HCT116 (cell line): ENCODE data around the gene KLHL17. TPM values are rescaled to one million over a fixed set of nuclear protein-coding genes. Genes with fewer than 3 reads are reported as not detected.
"Not testable (repeated sequence)": the region's sequence is repeated elsewhere in the genome, so short reads cannot be mapped to it uniquely, and the experiment has no call there.

Experiments used
- ATAC-seq: fragments of 200-7000 bp; cut with Tn5 transposase; 2 replicates; pipeline ENCODE4 v1.9.1; 2020; ENCODE audit warnings: mild to moderate bottlenecking, moderate library complexity
- BruUV-seq: library from RNA; stranded (reverse); fragments of 400-500 nt; replicated peaks from 2 replicates; lab custom pipeline; 2021; lab: Mats Ljungman, UMichigan
- CTCF ChIA-PET: fragments of 300-600 bp; sonication (Branson Sonifier 250); formaldehyde crosslinking; loops from one replicate; lab custom pipeline; 2021; ENCODE audit warnings: antibody characterized with exemption; lab: Charles Lee
- POLR2A ChIA-PET: fragments of 300-600, 350-600 bp; sonication (Branson Sonifier 250); formaldehyde crosslinking; loops from one replicate; lab custom pipeline; 2021; ENCODE audit warnings: antibody characterized with exemption; lab: Charles Lee
- RAD21 ChIA-PET, 2 experiments: fragments of 300-600 bp; sonication (Branson Sonifier 250); formaldehyde crosslinking; loops; one replicate each; lab custom pipeline; 2023; ENCODE audit warnings: low total read pairs in 2 of 2; ENCODE audit not compliant: uncharacterized antibody in 2 of 2, unreplicated experiment in 2 of 2, low non-redundant PET in 1 of 2; lab: Charles Lee
- DNase-seq: peaks from one replicate; pipeline ENCODE4 v3.0.0-alpha.2; 2010; ENCODE audit warnings: low read depth, low spot score
- H2AFZ ChIP-seq: fragments of 200-600 bp; shearing (Covaris generic), sonication (generic); 2 replicates; pipeline ENCODE4 v1.6.1; 2017; ENCODE audit warnings: low read depth, mixed run types, mixed read lengths, antibody characterized with exemption, low read length; ENCODE audit not compliant: poor library complexity, severe bottlenecking
- H3K27ac ChIP-seq: 2 replicates; pipeline ENCODE4 v1.5.1; 2012; ENCODE audit warnings: low read depth, low read length
- H3K27me3 ChIP-seq: fragments of 200-600 bp; sonication (generic); 2 replicates; pipeline ENCODE4 v1.6.1; 2016; ENCODE audit warnings: mixed run types, low read length, mixed read lengths; ENCODE audit not compliant: insufficient read depth
- H3K36me3 ChIP-seq, 2 experiments: fragments of 200-500 bp in 1 of 2; fragments of 200-600 bp in 1 of 2; sonication (Bioruptor generic) in 1 of 2; sonication (generic) in 1 of 2; 2 replicates each; pipeline versions ENCODE4 v1.5.1 to v1.6.1; 2014 to 2016; ENCODE audit warnings: low read length in 2 of 2, inconsistent platforms in 1 of 2, mixed read lengths in 1 of 2, mixed run types in 1 of 2; ENCODE audit not compliant: insufficient read depth in 2 of 2, control insufficient read depth in 1 of 2
- H3K4me1 ChIP-seq, 2 experiments: fragments of 200-600 bp in 1 of 2; sonication (generic) in 1 of 2; 2 replicates each; pipeline versions ENCODE4 v1.5.1 to v1.6.1; 2012 to 2017; ENCODE audit warnings: low read length in 2 of 2, inconsistent platforms in 1 of 2, mild to moderate bottlenecking in 1 of 2, mixed read lengths in 1 of 2, mixed run types in 1 of 2, moderate library complexity in 1 of 2; ENCODE audit not compliant: insufficient read depth in 2 of 2, control insufficient read depth in 1 of 2
- H3K4me2 ChIP-seq: fragments of 200-600 bp; sonication (generic); 2 replicates; pipeline ENCODE4 v1.6.1; 2017; ENCODE audit warnings: mixed run types, low read length, mixed read lengths
- H3K4me3 ChIP-seq, 2 experiments: fragments of 200-600 bp in 1 of 2; sonication (generic) in 1 of 2; replicated peaks in 1 of 2; 2 replicates each; pipeline ENCODE4 v1.5.1; 2011 to 2016; ENCODE audit warnings: low read length in 2 of 2, control low read depth in 1 of 2, low read depth in 1 of 2, mild to moderate bottlenecking in 1 of 2, mixed read lengths in 1 of 2, mixed run types in 1 of 2
- H3K79me2 ChIP-seq: fragments of 200-600 bp; sonication (generic); 2 replicates; pipeline ENCODE4 v1.6.1; 2017; ENCODE audit warnings: mild to moderate bottlenecking, mixed run types, low read length, moderate library complexity, mixed read lengths; ENCODE audit not compliant: insufficient read depth
- H3K9ac ChIP-seq: fragments of 200-600 bp; sonication (generic); 2 replicates; pipeline ENCODE4 v1.6.1; 2016; ENCODE audit warnings: low read length, mixed read lengths
- H3K9me2 ChIP-seq: fragments of 200-600 bp; sonication (generic), shearing (Covaris generic); 2 replicates; pipeline ENCODE4 v1.6.1; 2017; ENCODE audit warnings: mixed run types, mild to moderate bottlenecking, moderate library complexity; ENCODE audit not compliant: insufficient read depth
- H3K9me3 ChIP-seq, 2 experiments: fragments of 200-500 bp in 1 of 2; fragments of 200-600 bp in 1 of 2; sonication (Bioruptor generic) in 1 of 2; sonication (generic) in 1 of 2; 2 replicates each; pipeline ENCODE4 v1.6.1; 2014 to 2017; ENCODE audit warnings: low read length in 2 of 2, mixed read lengths in 2 of 2, inconsistent platforms in 1 of 2, low read depth in 1 of 2, mild to moderate bottlenecking in 1 of 2, mixed run types in 1 of 2, moderate library complexity in 1 of 2; ENCODE audit not compliant: control insufficient read depth in 1 of 2, insufficient read depth in 1 of 2
- H4K20me1 ChIP-seq: fragments of 200-600 bp; sonication (generic), shearing (Covaris generic); 2 replicates; pipeline ENCODE4 v1.6.1; 2017; ENCODE audit warnings: mixed run types, mild to moderate bottlenecking, moderate library complexity; ENCODE audit not compliant: insufficient read depth
- ATF3 ChIP-seq: IDR thresholded peaks from 2 replicates; pipeline ENCODE4 v1.6.1; 2012
- CTCF ChIP-seq, 3 experiments: fragments of 200-600 bp in 1 of 3; sonication (generic) in 1 of 3; IDR thresholded peaks in 2 of 3; conservative IDR thresholded peaks in 1 of 3; 2 replicates each; pipeline ENCODE4 v1.5.1; 2012 to 2017; ENCODE audit warnings: low read depth in 2 of 3, low read length in 2 of 3, antibody characterized with exemption in 1 of 3, borderline replicate concordance in 1 of 3, control low read depth in 1 of 3, mild to moderate bottlenecking in 1 of 3, mixed read lengths in 1 of 3, mixed run types in 1 of 3, moderate library complexity in 1 of 3; ENCODE audit not compliant: insufficient read depth in 1 of 3
- POLR2AphosphoS5 ChIP-seq: IDR thresholded peaks from 2 replicates; pipeline ENCODE4 v1.6.1; 2011; ENCODE audit warnings: mild to moderate bottlenecking, low read depth, low read length, moderate library complexity
- RAD21 ChIP-seq: IDR thresholded peaks from 2 replicates; pipeline ENCODE4 v1.6.1; 2012; ENCODE audit warnings: low read depth, mild to moderate bottlenecking
- SIN3A ChIP-seq: IDR thresholded peaks from 2 replicates; pipeline ENCODE4 v1.6.1; 2012; ENCODE audit warnings: low read depth
- TCF7L2 ChIP-seq: IDR thresholded peaks from 2 replicates; pipeline ENCODE4 v1.7.0; 2011; ENCODE audit warnings: borderline replicate concordance, inconsistent platforms; ENCODE audit not compliant: insufficient read depth, insufficient read length; ENCODE audit errors: extremely low read depth
- intact Hi-C: fragments of 100-400 bp; cut with micrococcal nuclease; formaldehyde crosslinking; loops from 2 replicates; pipeline ENCODE4 v1.10.0; 2022
- total RNA-seq: library from RNA; stranded (reverse); gene quantifications from one replicate; pipeline ENCODE4 v1.2.1, GENCODE V29; 2021; ENCODE audit not compliant: unreplicated experiment

The KLHL17 gene
- total RNA-seq, 1 experiment from 2014 or later, result 100.0 TPM

- Histone ChIP-seq H3K4me3 (peak overlapping the region; percentile 46 to 58), H3K36me3 (no peaks in the 10 kb centered on the region), H3K27ac (peak overlapping the region; percentile 93), H3K4me2 (peak overlapping the region; percentile 97), H3K4me1 (peaks cover 10 to 22% of the 10 kb centered on the region in 2 experiments), H3K27me3 (no peaks in the 10 kb centered on the region), H3K9me3 (no peaks in the 10 kb centered on the region), H2AFZ (no peak overlapping the region), H3K9ac (peak overlapping the region; percentile 63), H3K9me2 (no peaks in the 10 kb centered on the region), H4K20me1 (no peaks in the 10 kb centered on the region), H3K79me2 (no peaks in the 10 kb centered on the region)
- BruUV-seq, result no TSS peak
- ATAC-seq (peak; percentile 85), DNase-seq (peak; percentile 41)
- intact Hi-C loops, result loop anchor here (5.0 kb wide), 1 partner anchor 141 kb away; the partner anchor contains the start of gene C1orf159
- CTCF ChIA-PET, result interaction anchor here (0.7 to 1.2 kb wide), 4 partner anchors 9 to 316 kb away, joined by 3 to 5 read pairs (median 5); partner anchors contain the start of gene PLEKHN1
- POLR2A ChIA-PET, result interaction anchor here (1.1 to 1.5 kb wide), 2 partner anchors 9 to 24 kb away, joined by 3 to 11 read pairs; partner anchors contain the start of gene HES4
- RAD21 ChIA-PET, result interaction anchor here (0.6 kb wide), 2 partner anchors 9 to 107 kb away, joined by 3 to 5 read pairs; no protein-coding TSS in a partner anchor
- TF ChIP-seq TCF7L2 (peak; percentile 22), CTCF (IDR thresholded peaks at IDR 0.05 in 2 of 3, conservative IDR thresholded peaks at IDR 0.05 in 1 of 3; ENCODE audit: borderline replicate concordance in 1 of 3, insufficient read depth in 1 of 3, low read depth in 2 of 3, low read length in 2 of 3) (peak in 2 of 3 experiments; percentile 36 to 59; a peak in 4 of 6 replicates), POLR2AphosphoS5 (peak; percentile 66), ATF3 (no peak), SIN3A (no peak), RAD21 (peak; percentile 71)
Measured at GRCh38 chr1:975896-976683, 15.7 kb downstream of the KLHL17 start.

DNA sequence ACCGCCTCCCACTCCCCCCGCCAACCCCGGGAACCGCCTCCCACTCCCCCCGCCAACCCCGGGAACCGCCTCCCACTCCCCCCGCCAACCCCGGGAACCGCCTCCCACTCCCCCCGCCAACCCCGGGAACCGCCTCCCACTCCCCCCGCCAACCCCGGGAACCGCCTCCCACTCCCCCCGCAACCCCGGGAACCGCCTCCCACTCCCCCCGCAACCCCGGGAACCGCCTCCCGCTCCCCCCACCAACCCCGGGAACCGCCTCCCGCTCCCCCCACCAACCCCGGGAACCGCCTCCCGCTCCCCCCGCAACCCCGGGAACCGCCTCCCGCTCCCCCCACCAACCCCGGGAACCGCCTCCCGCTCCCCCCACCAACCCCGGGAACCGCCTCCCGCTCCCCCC is 16.4 kb downstream of the KLHL17 start:
- H3K9ac ChIP-seq, H3K36me3 ChIP-seq, DNase-seq, ATAC-seq, H3K27me3 ChIP-seq, BruUV-seq, H3K79me2 ChIP-seq, H3K4me2 ChIP-seq, H4K20me1 ChIP-seq, H3K9me3 ChIP-seq, H3K9me2 ChIP-seq, H3K4me3 ChIP-seq, H2AFZ ChIP-seq, H3K27ac ChIP-seq: not testable (repeated sequence)
- RAD21 ChIA-PET, result interaction anchor here in 1 of 2 experiments (0.6 kb wide), 1 partner anchor 107 kb away, joined by 5 read pairs; no protein-coding TSS in a partner anchor
- peaks cover 10 to 22% of the 10 kb centered on the region in 2 experiments for H3K4me1 ChIP-seq
- CTCF ChIA-PET, result interaction anchor here (1.0 to 1.2 kb wide), 2 partner anchors 10 to 107 kb away, joined by 5 read pairs; partner anchors contain the start of gene PLEKHN1
- POLR2A ChIA-PET, result interaction anchor here (1.1 to 1.5 kb wide), 2 partner anchors 9 to 23 kb away, joined by 3 to 11 read pairs; partner anchors contain the start of gene HES4
- intact Hi-C loops, result loop anchor here (5.0 kb wide), 1 partner anchor 141 kb away; the partner anchor contains the start of gene C1orf159
